Osteocyte (in vitro differentiated cells): ENCODE results near the gene TYK2. TPM values are rescaled to one million over a fixed set of nuclear protein-coding genes. Genes with fewer than 3 reads are reported as not detected.

ENCODE experiments used
- DNase-seq: peaks from one replicate; pipeline ENCODE4 v3.0.0; 2021; ENCODE audit warnings: mixed read lengths; ENCODE audit not compliant: unreplicated experiment; ENCODE audit errors: extremely low spot score
- H3K27ac Mint-ChIP-seq: one replicate; pipeline ENCODE4 v1.8.0; 2021; ENCODE audit warnings: mild to moderate bottlenecking, mixed read lengths; ENCODE audit not compliant: unreplicated experiment
- H3K27me3 Mint-ChIP-seq: one replicate; pipeline ENCODE4 v1.8.0; 2021; ENCODE audit warnings: mixed read lengths; ENCODE audit not compliant: unreplicated experiment
- H3K36me3 Mint-ChIP-seq: one replicate; pipeline ENCODE4 v1.8.0; 2021; ENCODE audit warnings: mixed read lengths; ENCODE audit not compliant: unreplicated experiment
- H3K4me1 Mint-ChIP-seq: one replicate; pipeline ENCODE4 v1.8.0; 2021; ENCODE audit warnings: mixed read lengths; ENCODE audit not compliant: unreplicated experiment
- H3K4me3 Mint-ChIP-seq: one replicate; pipeline ENCODE4 v1.8.0; 2021; ENCODE audit warnings: mild to moderate bottlenecking, moderate library complexity, mixed read lengths; ENCODE audit not compliant: unreplicated experiment
- H3K9me3 Mint-ChIP-seq: one replicate; pipeline ENCODE4 v1.8.0; 2021; ENCODE audit warnings: mixed read lengths; ENCODE audit not compliant: unreplicated experiment
- total RNA-seq: library from RNA; stranded (reverse); gene quantifications from 2 replicates; pipeline ENCODE4 v1.2.1, GENCODE V29; 2021
- TF ChIP-seq, protein P1 (sequence below): fragments of 200-600 bp; sonication (generic); IDR thresholded peaks from 2 replicates; pipeline ENCODE4 v1.5.0; 2021; ENCODE audit warnings: antibody characterized with exemption, mild to moderate bottlenecking, moderate library complexity

TYK2 gene
- total RNA-seq, 1 donor from 2014 or later = 136 TPM

DNA sequence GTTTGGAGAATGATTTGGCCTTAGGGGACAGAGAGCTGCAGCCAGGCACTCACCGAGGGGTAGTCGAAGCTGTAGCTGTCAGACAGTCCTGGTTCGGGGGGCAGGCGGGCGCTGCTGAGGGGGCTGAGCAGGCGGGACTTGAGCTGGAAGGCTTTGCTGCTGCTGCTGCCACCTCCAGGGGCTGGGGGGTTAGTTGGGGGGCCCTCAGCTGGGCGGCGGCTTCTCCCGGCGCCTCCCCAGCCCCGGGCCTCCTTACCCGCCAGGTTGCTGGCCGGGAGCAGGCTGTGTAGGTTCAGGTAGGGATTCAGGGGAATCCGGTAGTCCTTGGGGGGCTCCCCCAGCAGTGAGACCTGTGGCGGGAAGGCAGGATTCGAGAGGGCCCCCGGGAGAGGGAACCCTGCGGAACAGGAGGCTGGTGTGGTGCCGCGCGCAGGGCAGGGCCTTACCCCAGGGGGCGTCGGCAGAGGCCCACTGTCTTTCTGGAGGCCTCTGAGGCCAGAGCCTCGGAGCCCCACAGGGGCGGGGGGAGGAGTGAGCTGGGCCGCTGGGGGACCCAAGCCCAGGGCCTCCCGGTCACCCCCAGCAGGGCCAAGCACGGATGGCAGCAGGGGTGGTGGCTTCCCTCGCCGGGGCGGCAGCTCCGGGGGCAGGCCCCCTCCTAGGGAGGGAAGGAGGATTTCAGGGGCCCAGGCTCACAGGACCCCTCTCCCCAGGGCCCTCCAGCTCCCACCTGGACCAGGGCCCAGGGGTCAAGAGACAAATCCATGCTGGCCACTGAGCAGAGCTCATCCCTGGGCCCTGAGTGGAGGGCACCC lies 59.6 kb downstream of the TYK2 start:
- no peak overlapping the region for H3K4me3 Mint-ChIP-seq
- peaks cover 3% of the 10 kb centered on the region for H3K4me1 Mint-ChIP-seq
- no peak overlapping the region for H3K27ac Mint-ChIP-seq
- TF ChIP-seq, protein P1, sequence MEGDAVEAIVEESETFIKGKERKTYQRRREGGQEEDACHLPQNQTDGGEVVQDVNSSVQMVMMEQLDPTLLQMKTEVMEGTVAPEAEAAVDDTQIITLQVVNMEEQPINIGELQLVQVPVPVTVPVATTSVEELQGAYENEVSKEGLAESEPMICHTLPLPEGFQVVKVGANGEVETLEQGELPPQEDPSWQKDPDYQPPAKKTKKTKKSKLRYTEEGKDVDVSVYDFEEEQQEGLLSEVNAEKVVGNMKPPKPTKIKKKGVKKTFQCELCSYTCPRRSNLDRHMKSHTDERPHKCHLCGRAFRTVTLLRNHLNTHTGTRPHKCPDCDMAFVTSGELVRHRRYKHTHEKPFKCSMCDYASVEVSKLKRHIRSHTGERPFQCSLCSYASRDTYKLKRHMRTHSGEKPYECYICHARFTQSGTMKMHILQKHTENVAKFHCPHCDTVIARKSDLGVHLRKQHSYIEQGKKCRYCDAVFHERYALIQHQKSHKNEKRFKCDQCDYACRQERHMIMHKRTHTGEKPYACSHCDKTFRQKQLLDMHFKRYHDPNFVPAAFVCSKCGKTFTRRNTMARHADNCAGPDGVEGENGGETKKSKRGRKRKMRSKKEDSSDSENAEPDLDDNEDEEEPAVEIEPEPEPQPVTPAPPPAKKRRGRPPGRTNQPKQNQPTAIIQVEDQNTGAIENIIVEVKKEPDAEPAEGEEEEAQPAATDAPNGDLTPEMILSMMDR = no peak
- no peaks in the 10 kb centered on the region for H3K27me3 Mint-ChIP-seq
- H3K36me3 Mint-ChIP-seq = peaks cover 14% of the 10 kb centered on the region
- H3K9me3 Mint-ChIP-seq = no peaks in the 10 kb centered on the region
- DNase-seq = no peak

DNA sequence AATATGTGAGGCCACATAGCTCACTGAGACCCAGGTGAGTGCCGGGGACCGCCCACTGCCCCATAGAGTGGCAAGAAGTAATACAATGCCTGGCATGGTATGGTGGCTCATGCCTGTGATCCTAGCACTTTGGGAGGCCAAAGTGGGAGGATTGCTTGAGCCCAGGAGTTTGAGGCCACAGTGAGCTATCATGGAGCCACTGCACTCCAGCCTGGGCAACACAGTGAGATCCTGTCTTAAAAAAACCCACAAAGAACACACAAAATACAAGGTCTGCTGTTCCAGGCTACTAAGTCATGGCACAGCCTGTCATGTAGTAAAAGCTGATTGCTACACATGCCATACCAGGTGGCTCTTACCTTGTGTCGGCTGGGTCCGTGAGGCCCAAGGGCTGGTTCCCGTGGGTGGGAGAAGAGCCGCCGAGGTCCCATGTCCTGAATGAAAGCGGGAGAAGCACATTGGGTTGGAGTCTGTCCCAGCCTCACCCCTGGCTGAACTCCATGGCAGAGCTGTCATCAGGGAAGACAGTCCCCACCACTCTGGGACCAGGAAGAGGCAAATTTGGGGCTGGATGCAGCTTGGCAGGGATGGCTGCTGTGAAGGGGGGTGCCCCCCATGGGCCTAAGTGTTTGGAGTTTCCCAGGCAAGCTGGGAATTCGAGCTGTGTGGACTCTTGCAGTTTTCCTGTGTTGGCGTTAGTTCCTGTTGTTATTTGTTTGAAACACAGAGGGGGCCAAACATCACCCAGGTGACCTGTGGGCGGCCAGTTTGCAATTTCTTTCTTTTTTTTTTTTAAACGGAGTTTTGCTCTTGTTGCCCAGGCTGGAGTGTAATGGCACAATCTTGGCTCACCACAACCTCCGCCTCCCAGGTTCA lies 61.3 kb downstream of the TYK2 start:
- Mint-ChIP-seq H3K36me3 (peaks cover 12% of the 10 kb centered on the region), H3K4me3 (no peak overlapping the region), H3K4me1 (peaks cover 13% of the 10 kb centered on the region), H3K27me3 (no peaks in the 10 kb centered on the region), H3K27ac (no peak overlapping the region), H3K9me3 (no peaks in the 10 kb centered on the region)
- TF ChIP-seq, protein P1 = no peak
- DNase-seq = no peak

DNA sequence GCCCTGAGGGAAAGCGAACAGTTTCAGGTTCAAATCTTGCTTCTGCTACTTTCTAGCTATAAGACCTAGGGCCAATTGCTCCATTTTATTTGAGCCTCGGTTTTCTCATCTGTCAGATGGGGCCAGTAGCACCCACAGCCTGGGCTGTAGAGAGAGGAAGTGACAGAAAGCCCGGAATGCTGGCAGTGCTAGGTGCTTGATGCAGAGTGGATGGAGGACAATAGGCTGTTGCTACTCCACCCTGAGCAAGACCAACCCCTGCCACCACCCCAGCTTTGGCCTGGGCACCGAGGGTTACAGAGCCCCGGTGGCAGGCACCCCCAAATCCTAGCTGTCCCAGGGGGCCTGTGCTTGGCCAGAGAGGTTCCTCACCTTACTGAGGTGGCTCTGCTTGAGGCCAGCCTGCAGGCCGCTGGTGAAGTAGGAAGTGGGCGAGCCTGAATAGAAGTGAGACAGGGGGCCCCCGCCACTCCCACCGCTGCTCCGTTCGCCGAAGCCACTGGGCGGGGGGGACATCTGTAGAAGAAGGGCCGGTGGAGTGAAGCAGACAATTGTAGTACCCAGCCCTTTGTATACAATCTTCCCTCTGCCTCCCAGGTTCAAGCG lies 62.4 kb downstream of the TYK2 start:
- TF ChIP-seq, protein P1 = no peak
- Mint-ChIP-seq H3K4me3 (no peak overlapping the region), H3K4me1 (peaks cover 13% of the 10 kb centered on the region), H3K27ac (no peak overlapping the region), H3K9me3 (no peaks in the 10 kb centered on the region), H3K36me3 (peaks cover 10% of the 10 kb centered on the region), H3K27me3 (no peaks in the 10 kb centered on the region)
- no peak for DNase-seq

DNA sequence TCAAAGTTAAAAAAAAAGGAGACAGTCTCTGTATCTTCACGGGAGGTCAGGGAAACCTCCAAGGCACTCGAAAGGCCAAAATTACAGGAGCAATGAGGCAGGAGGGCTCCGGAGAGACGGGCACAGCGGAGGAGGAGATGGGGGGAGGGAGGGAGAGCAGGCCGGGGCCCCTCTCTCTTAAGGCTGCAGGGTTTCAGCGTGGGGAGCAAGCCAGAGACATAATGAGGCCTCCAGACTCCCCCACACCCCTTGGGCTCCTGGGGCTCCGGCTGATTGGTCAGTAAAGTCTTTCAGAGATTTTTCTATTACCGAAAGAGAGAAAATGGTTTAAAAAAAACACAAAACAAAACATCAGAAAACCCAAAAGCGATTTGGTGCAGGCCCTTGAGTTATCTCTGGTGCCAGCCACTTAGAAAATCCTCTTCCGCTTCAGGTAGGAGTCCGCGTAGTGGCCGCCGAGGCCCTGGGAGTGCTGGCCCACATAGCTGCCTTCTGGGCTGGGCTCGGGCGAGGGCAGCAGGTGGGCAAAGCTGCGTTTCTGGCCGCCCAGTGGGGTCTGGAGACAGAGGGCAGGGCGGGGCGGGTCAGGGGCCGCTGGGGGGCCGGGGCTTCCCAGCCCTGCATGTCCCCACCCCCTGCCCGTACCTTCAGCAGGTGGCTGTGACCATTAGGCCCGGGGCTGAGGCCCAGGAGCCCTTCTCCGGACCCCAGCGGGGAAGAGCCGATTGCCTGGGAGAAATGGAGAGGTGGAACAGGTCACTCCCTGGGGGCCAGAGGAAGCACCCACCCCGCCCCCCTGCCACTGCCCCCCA lies 63.1 kb downstream of the TYK2 start:
- no peak for DNase-seq
- H3K4me1 Mint-ChIP-seq = peaks cover 13% of the 10 kb centered on the region
- H3K4me3 Mint-ChIP-seq = no peak overlapping the region
- H3K27me3 Mint-ChIP-seq = no peaks in the 10 kb centered on the region
- H3K36me3 Mint-ChIP-seq = peaks cover 10% of the 10 kb centered on the region
- H3K9me3 Mint-ChIP-seq = no peaks in the 10 kb centered on the region
- TF ChIP-seq, protein P1 = no peak
- no peak overlapping the region for H3K27ac Mint-ChIP-seq
